Activated naive CD8-positive, alpha-beta T cell (primary cell): Measurements from ENCODE around the gene TSPYL4.
A peak's percentile ranks its signal among the peaks of the same experiment; 100 is the strongest.

Source experiments
- H3K27ac Mint-ChIP-seq: one replicate; pipeline ENCODE4 v1.8.0; 2021; ENCODE audit warnings: mixed read lengths
- H3K27me3 Mint-ChIP-seq: one replicate; pipeline ENCODE4 v1.8.0; 2021; ENCODE audit warnings: mixed read lengths
- H3K36me3 Mint-ChIP-seq: one replicate; pipeline ENCODE4 v1.8.0; 2021; ENCODE audit warnings: mixed read lengths
- H3K4me1 Mint-ChIP-seq: one replicate; pipeline ENCODE4 v1.8.0; 2021; ENCODE audit warnings: low read depth, mixed read lengths
- H3K4me3 Mint-ChIP-seq: one replicate; pipeline ENCODE4 v1.8.0; 2021; ENCODE audit warnings: mild to moderate bottlenecking, mixed read lengths
- H3K9me3 Mint-ChIP-seq: one replicate; pipeline ENCODE4 v1.8.0; 2021; ENCODE audit warnings: low read depth, mixed read lengths

TSPYL4 gene

DNA sequence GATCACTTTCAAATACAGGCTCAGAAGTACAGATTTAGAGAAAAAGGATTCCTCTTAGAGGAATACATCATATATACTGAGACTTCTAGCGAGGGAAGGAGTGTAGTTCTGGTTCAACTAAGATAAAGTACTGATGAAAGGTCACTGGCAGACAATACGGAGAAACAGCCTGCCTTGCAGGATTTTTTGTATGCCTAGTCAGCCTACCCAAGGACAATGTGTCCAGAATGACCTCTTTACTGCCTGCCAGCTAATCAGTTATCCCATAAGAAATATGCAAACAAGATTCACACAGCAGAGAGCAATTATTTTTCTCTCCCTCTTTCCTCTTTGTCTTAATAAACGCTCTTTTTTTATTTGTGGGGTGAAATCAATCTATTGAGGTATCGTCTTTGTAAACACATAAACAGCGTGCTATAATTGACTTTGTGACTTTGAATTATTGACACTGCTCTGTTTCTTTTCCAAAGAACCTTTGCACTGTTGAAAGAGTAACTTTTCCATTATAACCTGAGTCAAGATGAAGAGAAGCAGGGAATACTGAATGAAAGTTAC lies 1.4 kb upstream of the TSPYL4 start:
- no peak overlapping the region for H3K4me3 Mint-ChIP-seq
- H3K4me1 Mint-ChIP-seq = peaks cover 15% of the 10 kb centered on the region

GRCh38 chr6:116254297-116255056 lies 602 bp upstream of the TSPYL4 start:
- H3K27ac Mint-ChIP-seq = no peak overlapping the region
- H3K36me3 Mint-ChIP-seq = peaks cover 9% of the 10 kb centered on the region
- no peaks in the 10 kb centered on the region for H3K9me3 Mint-ChIP-seq
- no peaks in the 10 kb centered on the region for H3K27me3 Mint-ChIP-seq
- peaks cover 8% of the 10 kb centered on the region for H3K4me1 Mint-ChIP-seq
- no peak overlapping the region for H3K4me3 Mint-ChIP-seq

More for the DNA sequence above, 1.4 kb upstream of the TSPYL4 start:
- no peak overlapping the region for H3K27ac Mint-ChIP-seq
- no peaks in the 10 kb centered on the region for H3K9me3 Mint-ChIP-seq
- H3K36me3 Mint-ChIP-seq = peaks cover 17% of the 10 kb centered on the region
- H3K27me3 Mint-ChIP-seq = no peaks in the 10 kb centered on the region

DNA sequence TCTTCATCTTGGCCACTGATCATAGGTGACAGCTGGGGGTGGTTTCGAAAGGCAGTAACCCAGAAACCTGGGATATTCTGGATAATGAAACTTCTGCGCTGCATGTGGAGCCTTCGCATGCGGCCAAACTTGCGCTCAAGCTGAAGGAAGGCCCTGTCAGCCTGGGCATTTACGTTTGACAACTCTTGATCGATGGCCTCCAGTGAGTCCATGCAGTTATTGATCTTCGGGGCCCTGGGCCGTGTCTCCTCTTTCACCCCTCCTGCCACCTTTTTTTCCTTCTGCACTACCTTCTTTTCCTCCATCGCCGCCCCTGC lies 729 bp downstream of the TSPYL4 start:
- H3K27me3 Mint-ChIP-seq = no peaks in the 10 kb centered on the region
- H3K27ac Mint-ChIP-seq = no peak overlapping the region

GRCh38 chr6:116251568-116252384 lies 2.1 kb downstream of the TSPYL4 start:
- no peak overlapping the region for H3K4me3 Mint-ChIP-seq
- peak overlapping the region; percentile 90 for H3K27ac Mint-ChIP-seq
- H3K36me3 Mint-ChIP-seq = peaks cover 9% of the 10 kb centered on the region
- no peaks in the 10 kb centered on the region for H3K27me3 Mint-ChIP-seq
- peaks cover 13% of the 10 kb centered on the region for H3K4me1 Mint-ChIP-seq
- H3K9me3 Mint-ChIP-seq = no peaks in the 10 kb centered on the region

More for the DNA sequence above, 729 bp downstream of the TSPYL4 start:
- no peak overlapping the region for H3K4me3 Mint-ChIP-seq
- H3K4me1 Mint-ChIP-seq = peaks cover 14% of the 10 kb centered on the region
- H3K9me3 Mint-ChIP-seq = no peaks in the 10 kb centered on the region
- H3K36me3 Mint-ChIP-seq = peaks cover 9% of the 10 kb centered on the region

DNA sequence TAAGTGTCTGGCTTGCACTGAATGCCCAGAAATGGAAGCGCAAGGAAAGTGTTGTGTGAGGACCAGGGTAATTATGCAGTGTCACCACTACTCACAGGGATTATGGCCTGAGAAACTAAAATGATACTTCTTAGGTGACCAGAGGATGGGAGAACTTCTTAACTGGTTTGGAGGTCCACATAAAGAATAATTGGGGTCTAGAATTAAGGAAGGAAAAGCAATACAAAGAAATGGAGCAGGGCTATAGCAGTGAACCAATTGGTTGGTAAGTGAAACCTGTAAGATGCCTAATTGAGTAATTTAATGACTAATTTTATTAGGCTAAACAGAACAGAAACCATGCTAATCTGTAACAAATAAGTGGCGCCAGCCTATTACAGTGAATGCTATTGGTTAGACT lies 5.3 kb downstream of the TSPYL4 start:
- Mint-ChIP-seq H3K36me3 (peaks cover 9% of the 10 kb centered on the region), H3K4me3 (no peak overlapping the region), H3K9me3 (no peaks in the 10 kb centered on the region), H3K27ac (peak overlapping the region; percentile 51), H3K4me1 (peaks cover 13% of the 10 kb centered on the region), H3K27me3 (no peaks in the 10 kb centered on the region)

DNA sequence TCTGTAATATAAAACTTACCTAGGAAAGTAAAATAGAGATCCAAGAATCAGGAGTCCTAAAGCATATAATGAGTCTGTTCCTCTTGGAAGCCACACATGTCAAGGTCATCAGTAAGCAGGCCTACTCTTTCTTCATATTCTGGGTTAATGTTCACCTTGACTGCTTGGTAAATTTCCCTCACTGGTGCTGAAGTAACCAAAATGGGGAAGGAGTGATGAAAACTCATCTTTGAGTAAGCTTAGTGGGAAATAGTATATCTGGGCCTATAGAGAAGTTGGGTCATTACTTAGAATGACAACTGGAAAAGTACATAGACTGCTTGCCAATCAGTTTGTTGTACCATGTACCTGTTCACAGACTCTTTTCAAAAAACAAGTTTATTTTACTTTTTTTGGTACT lies 6.6 kb downstream of the TSPYL4 start:
- H3K36me3 Mint-ChIP-seq = peaks cover 7% of the 10 kb centered on the region
- H3K27ac Mint-ChIP-seq = peak overlapping the region; percentile 10
- no peak overlapping the region for H3K4me3 Mint-ChIP-seq
- H3K9me3 Mint-ChIP-seq = no peaks in the 10 kb centered on the region
- H3K27me3 Mint-ChIP-seq = no peaks in the 10 kb centered on the region
- H3K4me1 Mint-ChIP-seq = peaks cover 13% of the 10 kb centered on the region

GRCh38 chr6:116246089-116246488 lies 7.8 kb downstream of the TSPYL4 start:
- H3K27me3 Mint-ChIP-seq = no peaks in the 10 kb centered on the region
- peaks cover 13% of the 10 kb centered on the region for H3K4me1 Mint-ChIP-seq
- no peak overlapping the region for H3K27ac Mint-ChIP-seq
- H3K9me3 Mint-ChIP-seq = no peaks in the 10 kb centered on the region
- H3K36me3 Mint-ChIP-seq = peaks cover 4% of the 10 kb centered on the region
- H3K4me3 Mint-ChIP-seq = no peak overlapping the region

- H3K4me1 Mint-ChIP-seq = peaks cover 13% of the 10 kb centered on the region
- H3K9me3 Mint-ChIP-seq = no peaks in the 10 kb centered on the region
- no peaks in the 10 kb centered on the region for H3K36me3 Mint-ChIP-seq
- H3K27me3 Mint-ChIP-seq = no peaks in the 10 kb centered on the region
- H3K4me3 Mint-ChIP-seq = no peak overlapping the region
- no peak overlapping the region for H3K27ac Mint-ChIP-seq
These were observed 9.6 kb downstream of the TSPYL4 start for GRCh38 chr6:116244284-116244683.

DNA sequence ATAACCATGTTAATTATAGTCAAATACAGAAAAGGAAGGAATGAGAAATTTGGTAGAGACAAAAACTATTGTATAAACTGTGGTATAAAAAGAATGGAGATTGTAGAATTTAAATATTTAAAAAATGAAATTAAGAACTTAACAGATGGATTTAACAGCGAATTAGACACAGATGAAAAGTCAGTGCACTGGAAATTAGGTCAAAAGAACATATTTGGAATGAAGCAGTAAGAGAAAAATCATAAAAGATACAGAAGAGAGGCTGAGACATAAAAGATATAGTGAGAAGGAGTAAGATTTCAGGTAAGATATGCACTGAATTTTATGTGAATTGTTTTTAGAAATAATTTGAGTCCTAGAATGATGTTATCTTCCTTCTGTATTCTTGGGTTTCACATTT lies 14.0 kb downstream of the TSPYL4 start:
- Mint-ChIP-seq H3K4me1 (no peaks in the 10 kb centered on the region), H3K36me3 (peaks cover 4% of the 10 kb centered on the region), H3K27me3 (no peaks in the 10 kb centered on the region), H3K27ac (no peak overlapping the region), H3K9me3 (no peaks in the 10 kb centered on the region), H3K4me3 (no peak overlapping the region)

DNA sequence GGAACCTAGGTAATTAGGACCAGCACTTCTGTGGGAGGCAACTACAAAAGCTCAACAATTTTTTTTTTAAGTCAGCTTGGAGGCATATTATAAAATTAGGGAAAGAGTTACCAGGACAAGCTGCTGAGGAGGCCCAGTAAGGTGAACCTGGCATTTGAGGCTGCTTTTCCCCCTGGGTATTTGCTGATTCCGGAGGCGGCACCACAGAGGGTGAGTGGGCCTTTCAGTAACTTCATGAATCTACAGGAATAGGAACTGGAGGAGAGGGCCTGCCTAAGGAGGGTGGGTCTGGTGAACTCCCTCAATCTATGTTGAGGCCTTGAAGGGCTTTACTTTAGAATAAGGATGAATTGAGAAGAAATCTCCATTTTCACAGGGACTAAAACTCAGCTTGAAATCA lies 14.6 kb downstream of the TSPYL4 start:
- H3K9me3 Mint-ChIP-seq = no peaks in the 10 kb centered on the region
- H3K36me3 Mint-ChIP-seq = peaks cover 4% of the 10 kb centered on the region
- no peak overlapping the region for H3K4me3 Mint-ChIP-seq
- no peaks in the 10 kb centered on the region for H3K27me3 Mint-ChIP-seq
- H3K27ac Mint-ChIP-seq = no peak overlapping the region
- no peaks in the 10 kb centered on the region for H3K4me1 Mint-ChIP-seq

DNA sequence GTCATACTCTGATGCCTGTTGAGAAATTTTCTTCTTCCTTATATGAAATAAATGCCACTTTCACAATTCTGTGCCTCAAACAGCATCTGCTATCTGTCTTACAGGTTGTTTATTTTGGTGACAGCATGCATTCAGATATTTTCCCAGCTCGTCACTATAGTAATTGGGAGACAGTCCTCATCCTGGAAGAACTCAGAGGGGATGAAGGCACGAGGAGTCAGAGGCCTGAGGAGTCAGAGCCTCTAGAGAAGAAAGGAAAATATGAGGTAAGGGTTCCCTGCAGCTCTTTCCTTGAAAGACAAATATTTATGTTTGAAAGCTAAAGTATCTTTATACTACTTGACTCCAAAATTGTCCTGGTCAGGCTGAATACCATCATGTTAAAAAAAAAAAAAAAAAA lies 15.8 kb downstream of the TSPYL4 start:
- Mint-ChIP-seq H3K9me3 (no peaks in the 10 kb centered on the region), H3K27ac (no peak overlapping the region), H3K36me3 (peaks cover 7% of the 10 kb centered on the region), H3K4me1 (no peaks in the 10 kb centered on the region), H3K27me3 (no peaks in the 10 kb centered on the region), H3K4me3 (no peak overlapping the region)

DNA sequence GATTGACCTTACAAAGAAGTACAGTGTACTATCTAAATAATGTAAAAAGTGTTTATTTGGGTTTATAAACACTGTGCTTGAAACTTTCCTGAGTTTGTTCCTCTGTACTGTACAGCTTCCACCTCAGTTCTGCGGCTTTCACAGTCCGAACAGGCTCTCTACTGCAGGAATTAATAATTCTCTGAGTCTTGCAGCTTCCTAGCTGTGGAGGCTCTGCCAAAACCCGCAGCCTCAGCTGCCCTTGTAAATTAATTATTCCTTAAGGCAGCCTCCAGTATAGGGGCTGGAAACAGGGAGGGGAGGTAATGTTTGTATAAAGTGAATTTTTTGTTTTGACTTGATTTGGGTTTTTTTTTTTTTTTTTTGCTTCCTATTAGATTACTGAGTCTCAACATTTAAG lies 19.2 kb downstream of the TSPYL4 start:
- H3K4me1 Mint-ChIP-seq = no peaks in the 10 kb centered on the region
- H3K36me3 Mint-ChIP-seq = peaks cover 13% of the 10 kb centered on the region
- H3K27ac Mint-ChIP-seq = no peak overlapping the region
- no peaks in the 10 kb centered on the region for H3K27me3 Mint-ChIP-seq
- no peak overlapping the region for H3K4me3 Mint-ChIP-seq
- H3K9me3 Mint-ChIP-seq = no peaks in the 10 kb centered on the region

DNA sequence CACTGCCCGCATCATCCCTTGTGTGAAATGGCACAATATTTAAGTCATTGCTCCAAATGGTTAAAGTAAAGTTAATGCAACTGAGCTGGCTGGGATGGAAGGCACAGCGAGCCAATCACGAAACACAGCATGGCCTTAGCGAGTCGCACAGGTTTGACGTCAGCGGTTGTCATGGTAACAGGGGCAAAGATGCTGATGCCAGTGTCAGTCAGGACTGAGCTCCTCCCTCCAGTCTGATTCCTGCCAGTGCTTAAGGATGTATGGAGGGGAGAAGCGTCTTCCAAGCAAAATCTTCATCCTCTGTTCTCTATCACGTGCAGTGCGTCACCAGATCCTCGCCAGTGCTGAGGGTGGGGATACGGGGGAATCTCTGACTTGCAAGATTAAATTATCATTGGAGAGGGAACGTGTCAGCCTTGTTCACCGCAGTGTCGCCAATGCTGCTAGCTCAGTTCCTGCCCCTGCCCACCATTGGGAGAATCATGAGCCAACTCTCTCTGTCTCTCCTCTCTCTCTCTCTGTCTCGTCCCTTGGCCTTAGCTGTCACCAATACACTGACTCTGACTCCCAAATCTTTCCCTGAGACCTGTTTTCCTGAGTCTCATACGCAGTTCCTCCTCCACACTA lies 24.5 kb downstream of the TSPYL4 start:
- peaks cover 18% of the 10 kb centered on the region for H3K36me3 Mint-ChIP-seq
- no peak overlapping the region for H3K4me3 Mint-ChIP-seq
- no peak overlapping the region for H3K27ac Mint-ChIP-seq
- no peaks in the 10 kb centered on the region for H3K4me1 Mint-ChIP-seq
- no peaks in the 10 kb centered on the region for H3K27me3 Mint-ChIP-seq
- no peaks in the 10 kb centered on the region for H3K9me3 Mint-ChIP-seq

- Mint-ChIP-seq H3K4me3 (no peak overlapping the region), H3K4me1 (no peaks in the 10 kb centered on the region), H3K9me3 (no peaks in the 10 kb centered on the region), H3K36me3 (peaks cover 8% of the 10 kb centered on the region), H3K27ac (no peak overlapping the region), H3K27me3 (no peaks in the 10 kb centered on the region)
These were observed 30.5 kb downstream of the TSPYL4 start for GRCh38 chr6:116223355-116223754.

DNA sequence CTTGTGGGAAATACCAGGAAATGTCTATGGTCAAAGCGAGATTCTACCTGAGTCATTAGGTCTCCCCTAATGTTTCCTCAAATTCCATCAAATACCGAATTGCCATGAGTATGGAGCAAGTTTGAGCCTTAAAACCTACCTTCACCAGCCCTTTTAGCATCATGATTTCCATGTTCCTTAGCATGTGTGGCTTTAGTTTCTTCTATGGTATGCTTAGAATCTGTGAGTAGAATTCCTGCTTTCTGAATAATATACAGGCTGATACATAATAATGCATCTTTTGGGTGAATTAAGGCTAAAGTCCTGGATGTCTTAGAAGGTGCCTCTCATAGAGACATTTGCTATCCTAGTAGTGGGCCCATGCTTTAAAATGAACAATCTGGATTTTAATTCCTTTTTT lies 32.0 kb downstream of the TSPYL4 start:
- H3K27me3 Mint-ChIP-seq = no peaks in the 10 kb centered on the region
- peaks cover 7% of the 10 kb centered on the region for H3K4me1 Mint-ChIP-seq
- H3K4me3 Mint-ChIP-seq = no peak overlapping the region
- H3K27ac Mint-ChIP-seq = no peak overlapping the region
- peaks cover 6% of the 10 kb centered on the region for H3K36me3 Mint-ChIP-seq
- H3K9me3 Mint-ChIP-seq = no peaks in the 10 kb centered on the region
